PC-9 (cell line): ENCODE measurements around the gene CNTNAP2.

ENCODE experiments used
- CTCF ChIP-seq: fragments of 200-600 bp; sonication (generic); conservative IDR thresholded peaks from 2 replicates; pipeline ENCODE4 v1.6.1; 2017; ENCODE audit warnings: mixed run types, antibody characterized with exemption, mild to moderate bottlenecking, moderate library complexity
- EZH2 ChIP-seq: fragments of 200-600 bp; sonication (generic); IDR thresholded peaks from 2 replicates; pipeline ENCODE4 v1.8.0; 2017; ENCODE audit warnings: antibody characterized with exemption, low read depth

GRCh38 chr7:147595042-147595441 is 1478.4 kb downstream of the CNTNAP2 start:
- no peak for TF ChIP-seq CTCF
- no peak for TF ChIP-seq EZH2
